B cell (primary cell): ENCODE data around the gene MMP24.

ENCODE experiments used
- EZH2 ChIP-seq: IDR thresholded peaks from 2 replicates; pipeline ENCODE4 v1.6.1; 2012; ENCODE audit warnings: borderline replicate concordance, low read depth, mild to moderate bottlenecking, moderate library complexity, low read length; ENCODE audit not compliant: insufficient read depth, poor library complexity, severe bottlenecking
- TF ChIP-seq, protein P1 (sequence below): fragments of 200-600 bp; IDR thresholded peaks from one replicate; pipeline ENCODE4 v1.8.0; 2022; ENCODE audit warnings: antibody characterized with exemption, mild to moderate bottlenecking

DNA sequence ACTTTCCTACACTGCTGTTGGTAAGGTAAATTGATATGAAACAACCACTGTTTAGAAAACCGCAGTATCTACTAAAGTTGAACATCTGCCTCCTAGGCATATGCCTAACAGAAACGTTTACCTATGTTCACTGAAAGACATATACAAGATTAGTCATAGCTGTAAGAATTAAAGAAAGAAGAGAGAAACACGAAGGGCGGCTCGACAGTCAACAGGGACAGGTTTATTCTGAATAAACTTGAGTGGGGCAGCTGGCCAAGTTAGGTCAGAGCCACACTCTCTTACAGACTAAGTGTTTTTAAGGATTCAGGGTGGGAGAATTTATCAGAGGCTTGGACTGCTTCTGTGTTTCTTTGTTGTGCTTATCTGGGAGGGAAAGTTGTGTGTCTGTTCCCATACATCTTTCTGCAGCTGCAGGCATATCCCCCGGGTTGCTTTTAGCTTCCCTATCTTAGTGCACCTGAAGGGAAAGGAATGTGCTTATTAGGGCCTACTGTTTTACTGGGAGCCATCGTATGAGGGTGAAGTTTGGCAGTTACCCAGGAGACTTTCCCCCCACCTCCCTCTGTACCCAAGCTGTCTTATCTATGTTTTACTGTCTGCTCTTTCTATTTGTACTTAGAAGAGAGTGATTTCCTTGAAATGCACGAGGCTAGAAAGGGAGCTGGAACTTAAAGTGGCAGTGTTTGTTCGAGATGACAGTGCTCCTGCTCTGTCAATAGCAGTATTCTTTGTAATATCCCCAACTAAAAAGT is 34.2 kb upstream of the MMP24 start:
- TF ChIP-seq, protein P1, sequence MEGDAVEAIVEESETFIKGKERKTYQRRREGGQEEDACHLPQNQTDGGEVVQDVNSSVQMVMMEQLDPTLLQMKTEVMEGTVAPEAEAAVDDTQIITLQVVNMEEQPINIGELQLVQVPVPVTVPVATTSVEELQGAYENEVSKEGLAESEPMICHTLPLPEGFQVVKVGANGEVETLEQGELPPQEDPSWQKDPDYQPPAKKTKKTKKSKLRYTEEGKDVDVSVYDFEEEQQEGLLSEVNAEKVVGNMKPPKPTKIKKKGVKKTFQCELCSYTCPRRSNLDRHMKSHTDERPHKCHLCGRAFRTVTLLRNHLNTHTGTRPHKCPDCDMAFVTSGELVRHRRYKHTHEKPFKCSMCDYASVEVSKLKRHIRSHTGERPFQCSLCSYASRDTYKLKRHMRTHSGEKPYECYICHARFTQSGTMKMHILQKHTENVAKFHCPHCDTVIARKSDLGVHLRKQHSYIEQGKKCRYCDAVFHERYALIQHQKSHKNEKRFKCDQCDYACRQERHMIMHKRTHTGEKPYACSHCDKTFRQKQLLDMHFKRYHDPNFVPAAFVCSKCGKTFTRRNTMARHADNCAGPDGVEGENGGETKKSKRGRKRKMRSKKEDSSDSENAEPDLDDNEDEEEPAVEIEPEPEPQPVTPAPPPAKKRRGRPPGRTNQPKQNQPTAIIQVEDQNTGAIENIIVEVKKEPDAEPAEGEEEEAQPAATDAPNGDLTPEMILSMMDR, result no peak
- no peak for TF ChIP-seq EZH2
